Stimulated activated CD8-positive, alpha-beta memory T cell treated with anti-CD3 and anti-CD28 coated beads, Interleukin-15, amount 100 ng/mL, for 4 hours (primary cell): ENCODE measurements around the gene SMURF2.

Experiments used
- DNase-seq, 2 donors: peaks; one replicate each; pipeline ENCODE4 v3.0.0-alpha.2; 2020; ENCODE audit warnings: low read depth in 2 of 2

Gene SMURF2

GRCh38 chr17:64538508-64539130, 123.5 kb downstream of the SMURF2 start:
- DNase-seq = no peak

GRCh38 chr17:64537488-64537887, 124.6 kb downstream of the SMURF2 start:
- no peak for DNase-seq

GRCh38 chr17:64536913-64537312, 125.2 kb downstream of the SMURF2 start:
- DNase-seq = no peak

GRCh38 chr17:64535357-64535756, 126.8 kb downstream of the SMURF2 start:
- no peak for DNase-seq

- DNase-seq = no peak
These were observed 127.9 kb downstream of the SMURF2 start for GRCh38 chr17:64534187-64534586.

- DNase-seq = no peak
These were observed 128.3 kb downstream of the SMURF2 start for GRCh38 chr17:64533784-64534183.

- no peak for DNase-seq
These were observed 129.7 kb downstream of the SMURF2 start for GRCh38 chr17:64532409-64532808.

GRCh38 chr17:64531955-64532371, 130.1 kb downstream of the SMURF2 start:
- DNase-seq = no peak

- DNase-seq = no peak
These were observed 132.9 kb downstream of the SMURF2 start for GRCh38 chr17:64529221-64529620.

- no peak for DNase-seq
These were observed 134.2 kb downstream of the SMURF2 start for GRCh38 chr17:64527914-64528313.

- DNase-seq = no peak
These were observed 141.7 kb downstream of the SMURF2 start for GRCh38 chr17:64520359-64520758.

GRCh38 chr17:64519601-64520000, 142.5 kb downstream of the SMURF2 start:
- DNase-seq = no peak

- no peak for DNase-seq
These were observed 146.3 kb downstream of the SMURF2 start for GRCh38 chr17:64515829-64516228.

GRCh38 chr17:64515419-64515818, 146.7 kb downstream of the SMURF2 start:
- DNase-seq = no peak

- DNase-seq = no peak
These were observed 152.9 kb downstream of the SMURF2 start for GRCh38 chr17:64509179-64509578.

- DNase-seq = no peak
These were observed 153.4 kb downstream of the SMURF2 start for GRCh38 chr17:64508683-64509082.

- DNase-seq = no peak
These were observed 154.7 kb downstream of the SMURF2 start for GRCh38 chr17:64507413-64507782.

GRCh38 chr17:64506576-64507412, 155.3 kb downstream of the SMURF2 start, which contains the start of gene CEP95:
Gene CEP95, plus strand, starts transcription at chr17:64506977. Its CDS starts 121 bp downstream, at chr17:64507098.
- peak; percentile 90 to 95 for DNase-seq

GRCh38 chr17:64506201-64506575, 155.9 kb downstream of the SMURF2 start, which contains the start of gene DDX5:
Gene DDX5, minus strand, starts transcription at chr17:64506289. Its CDS starts 170 bp downstream, at chr17:64506119.
- peak; percentile 95 to 96 for DNase-seq

GRCh38 chr17:64505340-64506200, 156.5 kb downstream of the SMURF2 start:
- peak; percentile 68 to 69 for DNase-seq

GRCh38 chr17:64504769-64505339, 157.3 kb downstream of the SMURF2 start:
- DNase-seq = no peak
